SK-N-SH (cell line): Measurements from ENCODE around the gene RAB6A. TPM values are rescaled to one million over a fixed set of nuclear protein-coding genes. Genes with fewer than 3 reads are reported as not detected.

Experiments
- CTCF ChIA-PET: fragments of 300-600, 350-600 bp; formaldehyde crosslinking; extraction: SDS; loops from one replicate; lab custom pipeline; 2021; lab: Yijun Ruan, JAX
- POLR2A ChIA-PET: fragments of 350-600 bp; sonication (Branson Sonifier 250); formaldehyde crosslinking; extraction: SDS; loops from one replicate; lab custom pipeline; 2020; ENCODE audit warnings: antibody characterized with exemption, inconsistent platforms; lab: Yijun Ruan, JAX
- DNase-seq: peaks from one replicate; pipeline ENCODE4 v3.0.0; 2012
- H2AFZ ChIP-seq: fragments of 200-600 bp; sonication (generic); 2 replicates; pipeline ENCODE4 v1.8.1; 2016; ENCODE audit warnings: antibody characterized with exemption, mild to moderate bottlenecking, low read depth
- H3F3A ChIP-seq: fragments of 200-600 bp; sonication (generic); replicated peaks from 2 replicates; pipeline ENCODE3; 2016; ENCODE audit warnings: antibody characterized with exemption, mild to moderate bottlenecking; ENCODE audit not compliant: insufficient read depth
- H3K27ac ChIP-seq, 2 experiments: fragments of 200-500 bp in 1 of 2; fragments of 200-600 bp in 1 of 2; sonication (Bioruptor generic) in 1 of 2; sonication (generic), shearing (Covaris generic) in 1 of 2; 2 replicates each; pipeline versions ENCODE4 v1.5.1 to v1.6.1; 2014 to 2016; ENCODE audit warnings: low read depth in 2 of 2, inconsistent platforms in 1 of 2, low read length in 1 of 2, mild to moderate bottlenecking in 1 of 2, mixed read lengths in 1 of 2
- H3K27me3 ChIP-seq: fragments of 200-600 bp; sonication (generic), shearing (Covaris generic); 2 replicates; pipeline ENCODE4 v1.6.1; 2016; ENCODE audit warnings: mixed run types; ENCODE audit not compliant: insufficient read depth
- H3K36me3 ChIP-seq, 2 experiments: fragments of 200-500 bp in 1 of 2; fragments of 200-600 bp in 1 of 2; sonication (Bioruptor generic) in 1 of 2; sonication (generic) in 1 of 2; replicated peaks in 1 of 2; 2 replicates each; pipeline versions ENCODE3 to v1.5.1; 2014 to 2016; ENCODE audit warnings: low read length in 1 of 2, mild to moderate bottlenecking in 1 of 2; ENCODE audit not compliant: insufficient read depth in 2 of 2, control insufficient read depth in 1 of 2
- H3K4me1 ChIP-seq, 2 experiments: fragments of 200-500 bp in 1 of 2; fragments of 200-600 bp in 1 of 2; sonication (Bioruptor generic) in 1 of 2; sonication (generic), shearing (Covaris generic) in 1 of 2; 2 replicates each; pipeline versions ENCODE4 v1.5.1 to v1.6.1; 2014 to 2016; ENCODE audit warnings: low read depth in 1 of 2, low read length in 1 of 2, mixed run types in 1 of 2; ENCODE audit not compliant: insufficient read depth in 2 of 2, control insufficient read depth in 1 of 2
- H3K4me2 ChIP-seq: fragments of 200-600 bp; sonication (generic), shearing (Covaris generic); 2 replicates; pipeline ENCODE4 v1.6.1; 2017; ENCODE audit warnings: mixed run types
- H3K4me3 ChIP-seq, 2 experiments: fragments of 200-500 bp in 1 of 2; fragments of 200-600 bp in 1 of 2; sonication (Bioruptor generic) in 1 of 2; sonication (generic), shearing (Covaris generic) in 1 of 2; 2 replicates each; pipeline versions ENCODE4 v1.5.1 to v1.8.1; 2014 to 2016; ENCODE audit warnings: low read depth in 2 of 2, inconsistent platforms in 1 of 2, low read length in 1 of 2, mild to moderate bottlenecking in 1 of 2, mixed read lengths in 1 of 2, moderate library complexity in 1 of 2
- H3K79me2 ChIP-seq: fragments of 200-600 bp; sonication (generic); 2 replicates; pipeline ENCODE4 v1.8.1; 2017; ENCODE audit warnings: mild to moderate bottlenecking; ENCODE audit not compliant: insufficient read depth
- H3K9ac ChIP-seq: fragments of 200-600 bp; sonication (generic); 2 replicates; pipeline ENCODE4 v1.6.1; 2017; ENCODE audit warnings: mixed run types
- H3K9me2 ChIP-seq: fragments of 200-600 bp; sonication (generic); 2 replicates; pipeline ENCODE4 v1.6.1; 2017; ENCODE audit warnings: mixed run types
- H3K9me3 ChIP-seq: fragments of 200-600 bp; sonication (generic); 2 replicates; pipeline ENCODE4 v1.6.1; 2017; ENCODE audit warnings: mixed run types, mild to moderate bottlenecking, moderate library complexity
- H4K20me1 ChIP-seq: fragments of 200-600 bp; sonication (generic); 2 replicates; pipeline ENCODE4 v1.6.1; 2017; ENCODE audit warnings: mild to moderate bottlenecking, mixed run types; ENCODE audit not compliant: insufficient read depth
- CHD2 ChIP-seq: fragments of 150-350 bp; IDR thresholded peaks from 2 replicates; pipeline ENCODE4 v1.6.1; 2018; ENCODE audit warnings: low read length; ENCODE audit not compliant: partially characterized antibody
- CTCF ChIP-seq: fragments of 200-600 bp; sonication (generic); IDR thresholded peaks from 2 replicates; pipeline ENCODE4 v1.6.1; 2017; ENCODE audit warnings: antibody characterized with exemption, mild to moderate bottlenecking, moderate library complexity
- ELF1 ChIP-seq: IDR thresholded peaks from 2 replicates; pipeline ENCODE4 v1.4.0; 2012
- EZH2phosphoT487 ChIP-seq: fragments of 200-600 bp; sonication (generic); IDR thresholded peaks from 2 replicates; pipeline ENCODE4 v1.6.1; 2017; ENCODE audit warnings: low read depth, mixed run types, mild to moderate bottlenecking, antibody characterized with exemption, moderate library complexity, borderline replicate concordance
- FOSL2 ChIP-seq: IDR thresholded peaks from 2 replicates; pipeline ENCODE4 v1.4.0; 2012; ENCODE audit warnings: low read depth, mild to moderate bottlenecking, moderate library complexity, borderline replicate concordance
- FOXJ3 ChIP-seq: sonication (generic); formaldehyde crosslinking; IDR thresholded peaks from 2 replicates; pipeline ENCODE4 v1.5.1; 2020; ENCODE audit warnings: mild to moderate bottlenecking, missing genetic modification reagents
- GABPA ChIP-seq: IDR thresholded peaks from 2 replicates; pipeline ENCODE4 v1.4.0; 2012; ENCODE audit warnings: low read depth, mild to moderate bottlenecking
- JUND ChIP-seq: IDR thresholded peaks from 2 replicates; pipeline ENCODE4 v1.4.0; 2012
- MAX ChIP-seq: IDR thresholded peaks from 2 replicates; pipeline ENCODE4 v1.4.0; 2012; ENCODE audit warnings: low read depth
- MEF2A ChIP-seq: IDR thresholded peaks from 2 replicates; pipeline ENCODE4 v1.4.0; 2012; ENCODE audit warnings: low read depth, borderline replicate concordance
- MXI1 ChIP-seq: IDR thresholded peaks from 2 replicates; pipeline ENCODE4 v1.6.1; 2012; ENCODE audit warnings: mild to moderate bottlenecking, low read depth, low read length, improper control_type of control experiment
- NFIC ChIP-seq: IDR thresholded peaks from 2 replicates; pipeline ENCODE4 v1.4.0; 2012; ENCODE audit warnings: borderline replicate concordance
- NRF1 ChIP-seq: IDR thresholded peaks from 2 replicates; pipeline ENCODE4 v1.6.1; 2012; ENCODE audit warnings: low read depth, mild to moderate bottlenecking, low read length
- POLR2AphosphoS5 ChIP-seq: IDR thresholded peaks from 2 replicates; pipeline ENCODE4 v1.6.1; 2012; ENCODE audit warnings: low read depth, low read length
- RAD21 ChIP-seq: IDR thresholded peaks from 2 replicates; pipeline ENCODE4 v1.6.1; 2012; ENCODE audit warnings: mild to moderate bottlenecking, low read length
- RFX5 ChIP-seq: IDR thresholded peaks from 2 replicates; pipeline ENCODE4 v1.6.1; 2012; ENCODE audit warnings: mild to moderate bottlenecking, improper control_type of control experiment, low read length
- TCF12 ChIP-seq: IDR thresholded peaks from 2 replicates; pipeline ENCODE4 v1.4.0; 2012
- TEAD4 ChIP-seq: IDR thresholded peaks from 2 replicates; pipeline ENCODE4 v1.4.0; 2012; ENCODE audit warnings: mild to moderate bottlenecking, borderline replicate concordance; ENCODE audit not compliant: insufficient read depth
- USF1 ChIP-seq: IDR thresholded peaks from 2 replicates; pipeline ENCODE4 v1.4.0; 2012; ENCODE audit warnings: low read depth, borderline replicate concordance
- WGBS: methylation state at CpG from one replicate; pipeline ENCODE4 v1.1.6; 2017; ENCODE audit warnings: low lambda C conversion rate; 5-methylcytosine and 5-hydroxymethylcytosine counted together
- polyA plus RNA-seq, 3 experiments: library from polyadenylated mRNA; depleted of rRNA; stranded (reverse); fragments of >200 nt; gene quantifications; 2 replicates each; pipeline ENCODE4 v1.2.3, GENCODE V29; 2012
- TF ChIP-seq, protein P1 (sequence below): fragments of 150-350 bp; IDR thresholded peaks from 2 replicates; pipeline ENCODE4 v1.6.1; 2016; ENCODE audit warnings: mild to moderate bottlenecking, low read depth, low read length
- TF ChIP-seq, protein P2 (sequence below): IDR thresholded peaks from 2 replicates; pipeline ENCODE4; 2012
- TF ChIP-seq, protein P3 (sequence below): IDR thresholded peaks from 2 replicates; pipeline ENCODE4 v1.4.0; 2012; ENCODE audit warnings: low read depth, borderline replicate concordance

Gene RAB6A
- polyA plus RNA-seq (2012; rRNA removed) = 39.1 and 48.8 TPM in 2 replicates
- polyA plus RNA-seq (2012; cell fraction: cytosol; rRNA removed) = 70.7 and 85.3 TPM in 2 replicates
- polyA plus RNA-seq (2012; cell fraction: nucleus; rRNA removed) = 15.7 and 31.3 TPM in 2 replicates

- peaks cover 4 to 13% of the 10 kb centered on the region in 2 experiments; a peak in 2 of 4 replicates for H3K4me1 ChIP-seq
- peaks cover 48% of the 10 kb centered on the region for H3K79me2 ChIP-seq
- DNase-seq = peak; percentile 96
- WGBS = under 1% methylated on average over 35 of the region's 74 CpGs
- H2AFZ ChIP-seq = peak within 1 kb of the TSS; percentile 95
- peak within 1 kb of the TSS; percentile 84 to 89 for H3K27ac ChIP-seq
- ChIA-PET POLR2A (interaction anchor here (0.7 to 4.4 kb wide), 6 partner anchors 17 to 162 kb away, joined by 3 to 89 read pairs (median 6); partner anchors contain the start of genes COA4, MRPL48 and PAAF1), CTCF (interaction anchor here (1.0 to 1.9 kb wide), 4 partner anchors 19 to 113 kb away, joined by 3 to 15 read pairs (median 3); no protein-coding TSS in a partner anchor)
- no peaks in the 10 kb centered on the region for H3K9me2 ChIP-seq
- H3K4me2 ChIP-seq = peak within 1 kb of the TSS; percentile 83
- H3K27me3 ChIP-seq = no peaks in the 10 kb centered on the region
- H3K9ac ChIP-seq = peak within 1 kb of the TSS; percentile 93
- H3K36me3 ChIP-seq = no peaks in the 10 kb centered on the region
- H3K4me3 ChIP-seq = peak within 1 kb of the TSS; percentile 87 to 89
- H3K9me3 ChIP-seq = no peaks in the 10 kb centered on the region
- peaks cover 34% of the 10 kb centered on the region for H4K20me1 ChIP-seq
- peaks cover 4% of the 10 kb centered on the region for H3F3A ChIP-seq
- TF ChIP-seq ELF1 (peak; percentile 92), FOSL2 (no peak), CTCF (peak; percentile 30), MAX (peak; percentile 57; the same call in 1 of the 2 replicates), TCF12 (no peak), NFIC (no peak), TEAD4 (no peak), POLR2AphosphoS5 (peak; percentile 30; the same call in 1 of the 2 replicates), RFX5 (peak; percentile 89), NRF1 (peak; percentile 69; the same call in 1 of the 2 replicates), EZH2phosphoT487 (no peak), MXI1 (peak; percentile 82), FOXJ3 (no peak), RAD21 (peak; percentile 30; the same call in 1 of the 2 replicates), CHD2 (peak; percentile 80), GABPA (peak; percentile 43), USF1 (no peak), JUND (no peak), MEF2A (no peak)
- TF ChIP-seq, protein P1, sequence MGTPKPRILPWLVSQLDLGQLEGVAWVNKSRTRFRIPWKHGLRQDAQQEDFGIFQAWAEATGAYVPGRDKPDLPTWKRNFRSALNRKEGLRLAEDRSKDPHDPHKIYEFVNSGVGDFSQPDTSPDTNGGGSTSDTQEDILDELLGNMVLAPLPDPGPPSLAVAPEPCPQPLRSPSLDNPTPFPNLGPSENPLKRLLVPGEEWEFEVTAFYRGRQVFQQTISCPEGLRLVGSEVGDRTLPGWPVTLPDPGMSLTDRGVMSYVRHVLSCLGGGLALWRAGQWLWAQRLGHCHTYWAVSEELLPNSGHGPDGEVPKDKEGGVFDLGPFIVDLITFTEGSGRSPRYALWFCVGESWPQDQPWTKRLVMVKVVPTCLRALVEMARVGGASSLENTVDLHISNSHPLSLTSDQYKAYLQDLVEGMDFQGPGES = peak; percentile 27; the same call in 1 of the 2 replicates
- TF ChIP-seq, protein P2, sequence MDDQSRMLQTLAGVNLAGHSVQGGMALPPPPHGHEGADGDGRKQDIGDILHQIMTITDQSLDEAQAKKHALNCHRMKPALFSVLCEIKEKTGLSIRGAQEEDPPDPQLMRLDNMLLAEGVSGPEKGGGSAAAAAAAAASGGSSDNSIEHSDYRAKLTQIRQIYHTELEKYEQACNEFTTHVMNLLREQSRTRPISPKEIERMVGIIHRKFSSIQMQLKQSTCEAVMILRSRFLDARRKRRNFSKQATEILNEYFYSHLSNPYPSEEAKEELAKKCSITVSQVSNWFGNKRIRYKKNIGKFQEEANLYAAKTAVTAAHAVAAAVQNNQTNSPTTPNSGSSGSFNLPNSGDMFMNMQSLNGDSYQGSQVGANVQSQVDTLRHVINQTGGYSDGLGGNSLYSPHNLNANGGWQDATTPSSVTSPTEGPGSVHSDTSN = peak; percentile 44; the same call in 1 of the 2 replicates
- TF ChIP-seq, protein P3, sequence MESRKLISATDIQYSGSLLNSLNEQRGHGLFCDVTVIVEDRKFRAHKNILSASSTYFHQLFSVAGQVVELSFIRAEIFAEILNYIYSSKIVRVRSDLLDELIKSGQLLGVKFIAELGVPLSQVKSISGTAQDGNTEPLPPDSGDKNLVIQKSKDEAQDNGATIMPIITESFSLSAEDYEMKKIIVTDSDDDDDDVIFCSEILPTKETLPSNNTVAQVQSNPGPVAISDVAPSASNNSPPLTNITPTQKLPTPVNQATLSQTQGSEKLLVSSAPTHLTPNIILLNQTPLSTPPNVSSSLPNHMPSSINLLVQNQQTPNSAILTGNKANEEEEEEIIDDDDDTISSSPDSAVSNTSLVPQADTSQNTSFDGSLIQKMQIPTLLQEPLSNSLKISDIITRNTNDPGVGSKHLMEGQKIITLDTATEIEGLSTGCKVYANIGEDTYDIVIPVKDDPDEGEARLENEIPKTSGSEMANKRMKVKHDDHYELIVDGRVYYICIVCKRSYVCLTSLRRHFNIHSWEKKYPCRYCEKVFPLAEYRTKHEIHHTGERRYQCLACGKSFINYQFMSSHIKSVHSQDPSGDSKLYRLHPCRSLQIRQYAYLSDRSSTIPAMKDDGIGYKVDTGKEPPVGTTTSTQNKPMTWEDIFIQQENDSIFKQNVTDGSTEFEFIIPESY = no peak
Observed at GRCh38 chr11:73760679-73761402, at the start of gene RAB6A. TSS of gene RAB6A (minus strand) at chr11:73761074. CDS start at chr11:73760635, 439 bp downstream.
